ENCODE measurements around the gene CDK11A.

- TF ChIP-seq CTCF (IDR thresholded peaks at IDR 0.05; ENCODE audit: low read depth, low read length, poor library complexity, severe bottlenecking) (peak; percentile 80), EZH2phosphoT487 (IDR thresholded peaks at IDR 0.05; ENCODE audit: borderline replicate concordance, low read length) (no peak)
Observed at GRCh38 chr1:1678581-1679380, 45.4 kb downstream of the CDK11A start.
